Activated CD4-positive, alpha-beta T cell treated with anti-CD3 and anti-CD28 coated beads, Interleukin-2, amount 50 U/mL, for 1 hour (primary cell): ENCODE data around the gene LDB2.
"Not testable (repeated sequence)": the region's sequence is repeated elsewhere in the genome, so short reads cannot be mapped to it uniquely, and the experiment has no call there.

Experiments
- DNase-seq: peaks from one replicate; pipeline ENCODE4 v3.0.0-alpha.2; 2020

The LDB2 gene

DNA sequence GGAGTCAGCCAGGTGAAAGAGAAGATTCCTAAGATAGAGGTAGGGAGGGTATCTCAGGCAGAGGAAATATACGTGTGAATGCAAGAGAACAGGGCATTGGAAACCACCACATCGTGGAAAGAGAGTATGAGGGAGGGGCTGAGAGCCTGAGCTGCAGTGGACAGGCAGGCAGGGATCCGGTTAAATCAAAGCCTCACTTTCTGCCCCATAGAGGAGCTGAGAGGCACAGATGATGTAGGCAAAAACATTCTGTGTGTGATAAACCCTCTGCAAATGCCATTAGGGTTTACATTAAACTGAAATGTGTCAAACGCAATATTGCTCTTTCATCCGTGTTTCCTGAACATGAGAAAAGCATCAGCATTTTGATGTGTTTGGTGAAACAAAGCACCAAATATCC, 374.0 kb downstream of the LDB2 start:
- DNase-seq, result no peak

DNA sequence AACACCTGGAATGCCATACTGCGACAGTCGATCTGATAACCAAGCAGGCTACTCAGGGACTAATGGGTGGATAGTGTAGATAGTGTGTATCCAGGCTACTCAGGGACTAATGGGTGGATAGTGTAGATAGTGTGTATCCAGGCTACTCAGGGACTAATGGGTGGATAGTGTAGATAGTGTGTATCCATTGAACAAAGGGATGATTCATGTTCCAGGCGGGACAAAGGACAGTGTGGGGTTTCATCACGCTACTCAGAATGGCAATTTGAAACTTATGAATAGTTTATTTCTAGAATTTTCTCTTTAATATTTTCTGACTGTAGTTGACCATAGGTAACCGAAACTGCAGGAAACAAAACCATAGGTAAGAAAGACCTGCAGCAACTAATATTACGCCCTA, 374.9 kb downstream of the LDB2 start:
- DNase-seq, result not testable (repeated sequence)

DNA sequence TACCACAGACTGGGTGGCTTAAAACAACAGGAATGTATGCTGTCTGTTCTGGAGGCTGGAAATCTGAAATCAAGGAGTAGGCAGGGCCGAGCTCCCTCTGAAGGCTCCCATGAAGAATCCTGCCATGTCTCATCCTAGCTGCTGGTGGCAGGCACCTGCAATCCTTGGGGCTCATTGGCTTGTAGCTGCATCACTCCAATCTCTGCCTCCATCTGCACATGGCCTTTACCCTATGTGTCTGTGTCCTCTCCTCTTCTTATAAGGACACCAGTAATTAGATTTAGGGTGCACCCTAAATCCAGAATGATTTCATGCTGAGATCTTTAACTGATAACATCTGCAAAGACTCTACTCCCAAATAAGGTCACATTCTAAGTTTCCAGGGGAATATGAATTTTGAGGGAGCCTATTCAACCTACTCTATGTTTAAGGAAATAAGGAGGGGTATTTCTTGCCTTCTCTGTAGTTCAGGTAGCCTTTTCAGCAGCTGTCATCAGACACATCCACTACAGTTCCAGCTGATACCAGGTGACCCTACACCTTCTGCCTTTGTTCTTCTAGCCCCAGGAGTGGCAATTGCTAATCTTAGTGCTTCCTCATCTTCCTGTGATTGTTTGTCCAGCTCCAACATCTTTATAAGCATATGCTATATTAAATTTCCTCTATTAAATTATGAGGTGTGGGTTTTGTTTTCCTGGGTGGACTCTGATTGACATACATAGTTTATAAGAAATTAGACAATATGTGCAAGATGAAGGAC, 377.1 kb downstream of the LDB2 start:
- DNase-seq, result no peak

DNA sequence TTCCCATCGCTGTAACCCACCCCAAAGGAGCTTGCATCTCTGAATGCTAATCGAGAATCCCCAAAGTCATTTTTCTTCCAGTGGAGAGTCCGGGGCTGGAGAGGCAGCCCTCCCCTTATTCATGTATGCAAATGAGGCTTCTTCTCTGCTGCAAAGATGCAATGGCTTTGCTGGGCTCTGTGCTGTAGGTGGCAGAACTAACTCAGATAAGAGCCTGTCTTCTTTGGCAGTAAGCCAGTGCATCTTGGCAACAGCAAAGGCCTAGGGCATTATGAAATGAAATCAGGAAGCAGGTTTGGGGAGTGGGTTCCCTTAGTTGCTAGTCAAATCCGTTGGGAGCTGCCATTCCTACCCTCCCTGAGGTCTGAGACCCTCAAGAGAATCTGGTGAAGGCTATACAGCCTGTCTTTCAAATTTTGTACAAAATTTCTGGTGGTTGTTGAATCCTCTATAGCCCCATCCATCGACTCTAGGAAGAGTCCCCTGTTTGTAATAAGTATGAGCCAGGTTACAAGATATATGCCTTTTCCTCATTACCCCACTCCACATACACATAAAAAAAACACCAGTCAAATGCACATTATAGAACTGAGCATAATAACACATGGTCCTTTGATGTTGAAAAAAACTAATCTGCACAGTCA, 381.5 kb downstream of the LDB2 start:
- no peak for DNase-seq

DNA sequence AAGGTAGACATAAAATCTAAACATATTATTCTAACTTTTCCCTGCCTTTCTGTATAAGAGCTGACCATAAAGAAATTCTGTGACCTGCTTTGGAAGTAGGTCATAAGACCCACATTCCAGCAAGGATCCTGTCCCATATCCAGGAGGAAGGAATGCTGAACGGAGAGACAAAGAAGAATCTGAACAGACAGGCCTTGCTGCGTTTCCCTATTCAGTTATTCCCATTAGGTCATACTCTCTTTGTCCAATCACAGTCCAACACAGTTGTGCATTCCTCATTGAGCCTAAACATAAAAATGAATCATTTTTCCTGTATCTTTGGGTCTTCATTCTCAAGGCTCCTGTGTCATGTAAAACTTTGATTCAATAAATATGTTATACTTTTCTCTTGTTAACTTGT, 384.6 kb downstream of the LDB2 start:
- no peak for DNase-seq

DNA sequence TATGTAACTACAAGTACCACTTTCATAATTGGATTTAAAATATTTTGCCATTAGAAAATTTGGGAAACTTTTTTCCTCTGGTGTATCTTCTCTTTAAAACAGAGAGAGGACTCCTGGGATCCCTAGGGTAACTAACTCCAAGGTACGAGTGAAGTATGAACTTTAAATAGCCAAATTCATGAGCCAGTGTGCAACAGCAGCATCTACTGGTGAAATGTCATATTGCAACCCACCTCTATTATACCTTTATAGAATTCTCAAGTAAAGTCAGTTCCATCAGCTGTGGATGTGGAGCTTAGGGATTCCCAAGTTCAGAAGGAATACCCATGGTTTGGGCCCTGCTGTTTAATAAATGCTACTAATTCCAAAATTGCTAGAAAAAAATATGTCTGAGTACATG, 389.5 kb downstream of the LDB2 start:
- no peak for DNase-seq

DNA sequence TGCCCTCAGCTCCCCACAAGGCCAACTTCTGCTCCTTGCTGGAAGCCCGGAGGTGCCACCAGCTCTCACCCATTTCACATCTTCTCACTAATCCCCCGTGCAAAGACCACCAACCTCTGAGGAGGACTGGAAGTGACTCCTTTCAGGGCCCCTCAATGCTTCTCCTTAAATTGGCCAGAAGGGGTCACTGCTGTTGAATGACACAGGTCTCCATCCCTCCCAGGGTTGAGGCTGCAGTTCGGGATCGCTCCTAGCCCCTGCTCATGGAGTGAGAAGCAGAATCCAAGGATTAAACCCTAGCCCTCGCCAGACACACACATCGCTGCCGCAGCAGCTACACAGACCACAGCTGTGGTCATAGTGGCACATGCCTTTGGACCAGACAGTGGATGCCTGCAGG, 392.7 kb downstream of the LDB2 start:
- DNase-seq, result no peak

DNA sequence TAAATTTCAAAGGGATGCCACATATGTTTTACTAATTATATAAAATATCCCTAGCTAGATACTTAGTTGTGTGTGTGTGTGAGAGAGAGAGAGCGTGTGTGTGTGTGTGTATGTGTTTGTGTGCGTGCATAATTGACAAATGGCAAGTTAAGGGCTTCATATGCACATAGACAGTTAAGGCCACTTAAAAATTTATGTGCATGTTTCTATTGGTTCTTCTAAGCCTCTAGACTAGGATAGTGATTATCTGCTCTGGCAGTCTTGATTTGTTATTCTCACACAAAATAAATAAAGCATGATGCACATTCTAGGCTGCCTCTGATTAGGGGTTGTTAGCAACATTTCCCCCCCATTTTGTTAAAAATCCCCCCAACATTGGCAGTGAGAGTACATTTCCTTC, 393.2 kb downstream of the LDB2 start:
- DNase-seq, result no peak

DNA sequence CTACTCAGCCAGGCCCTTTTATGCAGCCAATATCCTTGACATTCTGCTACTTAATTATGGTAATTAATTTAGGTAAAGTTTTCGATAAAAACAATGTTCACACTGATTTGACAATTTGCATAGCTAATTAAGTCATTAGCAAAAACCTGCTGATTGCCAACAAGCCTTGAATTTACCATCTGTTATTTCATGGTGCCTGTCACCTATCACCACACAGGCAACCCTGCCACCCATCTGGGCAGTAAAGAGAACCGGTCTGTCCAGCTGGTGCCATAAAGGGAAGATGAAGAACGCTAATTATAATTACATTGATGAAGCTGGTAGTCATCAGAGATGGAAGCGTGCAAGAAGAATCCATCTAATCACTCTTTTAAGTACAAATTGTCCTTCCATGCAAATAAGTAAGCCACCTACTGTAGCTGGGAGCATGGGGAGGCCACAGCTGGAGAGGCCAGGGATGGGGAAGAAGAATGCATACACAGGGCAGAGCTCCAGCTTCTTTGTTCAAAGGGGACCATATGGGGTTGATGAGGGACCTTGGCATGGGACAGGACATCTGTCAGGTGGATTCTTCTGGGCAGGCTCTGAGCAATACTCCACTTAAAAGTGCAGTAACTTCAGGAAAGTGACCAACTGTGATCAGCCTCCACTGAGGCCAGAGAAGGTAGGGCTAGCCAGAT, 394.9 kb downstream of the LDB2 start:
- no peak for DNase-seq

DNA sequence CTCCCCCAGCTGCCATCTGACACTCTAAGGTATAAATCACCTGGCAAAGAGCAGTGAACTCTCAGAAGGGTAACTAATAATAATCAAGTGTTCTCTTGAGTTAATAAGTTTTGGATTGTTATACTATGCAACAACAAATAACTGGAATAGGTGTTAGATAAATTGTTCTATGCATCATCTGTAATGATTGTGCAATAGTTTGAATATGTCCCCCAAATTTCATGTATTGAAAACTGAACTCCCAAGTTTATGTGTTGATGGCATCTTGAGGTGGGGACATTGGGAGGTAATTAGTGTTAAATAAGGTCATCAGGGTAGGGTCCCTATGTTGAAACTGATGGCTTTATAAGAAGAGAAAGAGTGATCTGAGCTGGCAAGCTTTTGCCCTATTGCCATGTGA, 399.5 kb downstream of the LDB2 start:
- DNase-seq, result no peak

DNA sequence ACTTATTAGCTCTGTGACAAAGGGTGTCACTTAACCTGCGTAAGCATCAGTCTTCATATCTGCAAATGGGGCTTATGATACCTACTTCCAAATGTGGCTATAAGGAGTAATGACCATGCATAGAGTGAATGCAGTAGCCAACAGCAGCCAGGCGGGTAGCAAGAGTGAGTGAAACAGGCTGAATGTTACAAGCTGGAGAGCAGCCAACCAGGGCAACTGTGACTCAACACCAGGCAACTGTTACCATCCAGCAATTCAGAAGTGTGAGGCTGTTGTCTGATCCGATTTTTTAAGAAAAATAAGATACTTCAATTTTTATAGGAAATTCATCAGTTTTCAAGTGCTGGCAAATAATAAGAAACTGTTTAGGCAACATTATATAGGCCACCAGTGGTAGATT, 401.9 kb downstream of the LDB2 start:
- DNase-seq, result no peak

DNA sequence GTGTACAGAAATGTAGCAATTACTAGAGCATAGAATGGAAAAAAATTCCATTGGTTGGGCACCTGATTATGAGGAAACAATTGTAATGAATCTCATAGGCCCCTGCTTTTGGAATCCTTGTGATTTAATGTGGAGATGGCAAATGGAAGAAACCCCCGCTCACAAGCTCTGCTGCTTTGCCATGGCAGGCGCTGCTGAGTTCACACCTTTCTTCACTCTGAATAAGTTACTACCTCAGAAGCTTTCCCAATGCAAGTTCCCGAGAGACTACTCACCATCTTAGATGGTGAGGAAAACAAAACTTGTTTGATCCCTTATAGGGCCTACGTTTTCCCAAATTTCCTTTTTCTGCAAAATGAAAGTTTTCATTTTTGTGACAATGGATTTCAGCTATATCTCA, 405.6 kb downstream of the LDB2 start:
- DNase-seq, result no peak

DNA sequence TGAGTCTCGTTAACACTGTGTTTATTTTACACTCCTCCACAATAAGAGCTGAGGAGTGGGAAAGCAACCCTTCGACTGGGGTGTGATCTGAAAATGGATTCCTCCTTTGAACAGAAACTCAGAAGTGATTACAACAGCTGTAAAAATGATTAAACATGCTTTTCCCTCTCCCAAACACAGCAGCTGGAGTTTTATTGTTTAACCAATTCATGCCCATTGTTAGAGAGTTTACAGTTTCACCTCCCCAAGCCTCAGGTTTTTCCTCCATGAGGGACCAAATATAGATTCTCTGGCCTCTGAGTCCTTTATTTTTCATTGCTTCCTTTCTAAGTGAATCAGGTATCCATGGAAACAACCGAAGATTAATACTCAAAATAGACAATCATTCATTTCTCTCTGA, 409.2 kb downstream of the LDB2 start:
- no peak for DNase-seq

DNA sequence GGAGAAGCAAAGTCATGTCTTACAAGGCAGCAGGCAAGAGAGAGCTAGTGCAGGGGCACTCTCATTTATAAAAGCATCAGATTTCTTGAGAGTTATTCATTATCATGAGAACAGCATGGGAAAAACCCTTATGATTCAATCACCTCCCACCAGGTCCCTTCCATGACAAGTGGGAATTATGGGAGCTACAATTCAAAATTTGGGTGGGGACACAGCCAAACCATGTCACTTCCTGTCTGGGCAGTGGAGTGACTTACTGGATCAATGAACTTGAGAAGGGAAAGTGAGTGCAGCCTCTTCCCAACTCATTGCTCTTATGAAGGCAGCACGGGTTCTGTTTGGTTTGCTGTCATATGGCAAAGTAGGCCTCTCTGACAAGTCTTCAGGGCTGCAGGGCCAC, 410.4 kb downstream of the LDB2 start:
- DNase-seq, result no peak

DNA sequence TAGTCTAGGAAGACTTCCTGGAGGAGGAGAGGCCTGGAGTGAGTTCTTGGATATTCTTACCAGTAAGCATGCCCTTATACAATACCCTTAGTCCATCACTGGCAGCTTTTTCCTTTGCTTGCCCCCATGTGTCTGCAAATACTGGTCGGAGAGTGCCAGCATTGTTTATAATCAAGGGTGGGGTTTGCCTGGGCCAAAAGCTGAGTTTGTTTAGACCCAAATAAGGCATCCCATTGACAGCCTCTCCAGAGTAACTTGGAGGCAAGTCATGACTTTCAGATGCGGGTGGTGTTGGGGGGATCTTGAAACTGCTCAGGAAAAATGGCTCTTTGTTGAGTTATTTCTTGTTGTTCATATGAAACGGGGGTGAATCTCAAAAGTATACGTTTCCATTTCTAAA, 413.7 kb downstream of the LDB2 start:
- no peak for DNase-seq

DNA sequence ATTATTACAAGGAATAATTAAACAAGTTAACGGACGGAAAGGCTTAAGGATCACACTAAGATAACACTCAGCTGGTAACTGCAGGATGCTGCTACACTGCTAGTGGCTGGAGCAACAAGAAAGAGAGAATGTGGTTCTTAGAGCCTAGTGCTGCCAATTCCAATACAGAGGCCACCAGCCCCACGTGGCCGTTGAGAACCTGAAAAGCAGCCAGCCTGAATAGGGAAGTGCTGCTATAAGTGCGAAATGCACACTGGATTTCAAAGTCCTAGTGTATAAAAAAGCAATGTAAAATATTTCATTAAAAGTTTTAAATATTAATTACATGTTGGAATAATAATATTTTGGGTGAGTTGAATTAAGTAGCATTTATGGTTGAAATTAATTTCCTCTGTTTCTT, 414.9 kb downstream of the LDB2 start:
- DNase-seq, result no peak

DNA sequence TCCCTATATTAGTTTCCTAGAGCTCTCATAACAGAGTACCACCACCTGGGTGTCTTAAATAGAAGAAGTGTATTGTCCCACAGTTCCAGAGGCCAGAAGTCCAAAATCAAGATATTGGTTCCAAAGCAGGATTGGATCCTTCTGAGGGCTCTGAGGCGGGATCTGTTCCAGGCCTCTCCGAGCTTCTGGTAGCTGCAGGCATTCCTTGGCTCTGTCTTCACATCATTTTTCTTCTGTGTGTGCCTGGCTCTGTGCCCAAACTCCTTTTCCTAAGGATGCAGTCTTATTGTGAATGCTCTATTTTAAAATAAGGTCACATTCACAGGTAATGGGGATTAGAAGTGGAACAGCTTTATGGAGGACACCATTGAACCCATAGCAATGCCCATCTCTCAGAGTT, 418.4 kb downstream of the LDB2 start:
- no peak for DNase-seq

DNA sequence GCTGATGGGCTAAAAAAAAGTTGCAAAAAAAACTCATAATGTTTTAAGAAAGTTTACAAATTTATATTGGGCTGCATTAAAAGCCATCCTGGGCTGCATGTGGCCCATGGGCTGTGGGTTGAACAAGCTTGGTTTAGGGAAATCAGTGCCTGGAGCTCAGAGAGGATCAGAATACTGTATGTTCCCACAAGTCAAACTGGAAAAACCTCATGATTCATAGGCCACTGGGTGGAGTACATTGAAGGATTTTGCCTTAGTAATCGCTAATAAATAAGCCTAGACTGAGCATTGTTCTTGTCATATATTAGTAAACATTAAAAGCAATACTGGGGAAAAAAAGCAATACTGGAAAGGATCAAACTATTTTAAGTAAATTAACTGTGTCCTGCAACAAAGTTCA, 425.9 kb downstream of the LDB2 start:
- no peak for DNase-seq

DNA sequence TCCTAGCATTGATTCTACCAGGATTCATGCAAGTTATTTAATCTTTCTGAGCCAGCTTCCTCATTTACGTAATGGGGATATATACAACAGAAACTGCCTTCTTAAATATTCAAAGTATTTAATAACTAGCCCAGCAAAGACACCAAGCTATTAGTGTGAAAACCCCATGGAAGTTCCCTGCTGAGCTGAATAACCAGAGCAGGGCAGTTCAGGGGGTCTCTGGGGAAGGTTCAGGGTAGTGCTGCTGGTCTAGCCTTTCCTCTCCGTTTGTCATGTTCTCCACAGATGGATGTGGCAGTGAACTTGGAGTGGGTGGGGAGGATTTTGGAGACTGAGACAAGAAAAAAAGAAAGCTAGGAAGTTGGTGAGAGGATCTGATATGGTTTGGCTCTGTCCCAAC, 431.4 kb downstream of the LDB2 start:
- no peak for DNase-seq

DNA sequence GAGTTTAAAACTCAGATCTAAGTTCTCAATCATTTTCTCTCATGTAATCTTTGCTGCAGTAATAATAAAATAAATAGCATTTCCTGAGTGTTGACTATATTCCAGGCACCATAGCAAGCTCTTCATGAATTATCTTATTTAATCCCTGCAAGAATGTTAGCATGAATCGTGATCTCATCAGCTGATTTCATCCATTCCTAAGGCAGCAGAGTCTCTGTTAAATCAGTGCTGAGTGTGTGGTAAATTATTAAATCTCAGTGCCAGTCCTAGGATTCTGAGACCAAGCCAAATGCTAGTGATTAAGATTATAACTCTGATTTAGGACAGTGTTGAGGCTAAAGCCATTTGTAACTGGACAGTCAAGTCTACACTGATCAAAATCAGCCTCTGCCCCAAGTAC, 431.9 kb downstream of the LDB2 start:
- DNase-seq, result no peak

DNA sequence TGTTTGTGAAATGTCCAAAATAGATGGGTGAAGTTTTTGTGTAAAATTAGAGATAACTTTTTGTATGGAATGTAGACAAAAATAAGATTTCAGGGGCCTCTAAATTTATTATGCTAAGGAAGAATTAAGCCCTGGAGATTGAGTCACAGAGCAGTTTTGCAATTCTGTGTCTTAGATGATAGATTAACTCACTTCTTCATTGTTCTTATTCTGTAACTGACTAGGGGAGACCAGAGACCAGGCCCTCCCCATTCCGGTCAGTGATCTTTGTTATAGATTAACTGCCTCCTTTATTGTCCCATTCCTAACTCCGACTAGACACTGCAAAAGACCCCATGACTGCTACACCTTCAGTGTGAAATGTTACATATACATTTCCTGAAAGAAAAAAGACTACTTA, 433.8 kb downstream of the LDB2 start:
- DNase-seq, result no peak

DNA sequence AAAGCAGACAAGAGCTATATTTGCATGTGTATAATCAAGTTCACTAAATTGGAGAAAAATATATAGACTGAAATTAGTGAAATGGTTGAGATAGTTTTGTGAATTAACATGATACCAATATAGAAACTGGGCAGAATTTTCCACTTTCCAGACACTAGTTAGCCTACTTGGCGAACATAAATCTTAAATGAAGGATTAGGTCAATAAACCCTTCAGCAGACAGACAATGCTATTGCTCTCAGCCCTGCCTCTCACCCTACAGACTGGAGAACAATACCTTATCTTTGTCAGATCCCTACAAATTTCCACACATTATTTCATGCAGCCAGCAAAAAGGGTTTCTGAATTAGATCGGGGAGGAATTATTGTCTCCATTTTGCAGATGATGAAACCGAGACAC, 435.8 kb downstream of the LDB2 start:
- DNase-seq, result no peak

DNA sequence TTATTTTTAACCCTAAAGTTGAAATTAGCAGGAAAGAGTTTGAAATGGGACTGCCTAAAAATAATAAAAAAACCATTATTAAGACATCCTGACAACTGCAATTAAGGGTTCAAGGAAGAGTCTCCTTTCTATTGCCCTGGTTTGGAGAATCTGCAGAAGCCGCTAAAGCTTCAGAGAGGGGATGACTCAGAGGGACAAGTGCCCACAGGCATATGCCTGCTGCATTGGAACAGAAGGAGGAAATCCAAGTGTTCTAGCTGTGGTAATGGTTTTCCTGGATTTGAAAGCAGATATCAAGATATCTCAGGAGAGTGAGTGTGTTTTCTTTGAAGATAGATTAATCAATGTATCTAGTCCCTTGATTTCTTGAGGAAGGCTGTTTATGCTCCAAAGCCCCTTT, 437.1 kb downstream of the LDB2 start:
- no peak for DNase-seq

DNA sequence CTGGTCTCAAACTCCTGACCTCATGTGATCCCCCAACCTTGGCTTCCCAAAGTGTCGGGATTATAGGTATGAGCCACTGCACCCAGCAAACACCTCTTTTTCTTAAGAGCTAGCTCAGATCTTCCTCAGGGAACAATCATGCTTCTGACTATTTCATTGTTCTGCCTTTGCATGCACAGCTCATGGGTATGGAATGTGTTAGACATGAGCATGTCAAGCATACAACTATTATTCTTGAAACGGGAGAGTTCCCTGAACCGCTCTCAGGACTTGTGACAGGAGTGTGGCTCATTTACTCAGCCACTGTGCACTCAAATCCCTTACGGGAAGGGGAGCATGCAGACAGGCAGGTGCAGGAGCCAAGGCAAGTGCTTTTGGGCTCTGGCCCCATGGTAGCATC, 440.5 kb downstream of the LDB2 start:
- no peak for DNase-seq
